ENCODE results near the gene FRS2. TPM values are rescaled to one million over a fixed set of nuclear protein-coding genes. Genes with fewer than 3 reads are reported as not detected.

FRS2 gene
- total and polyA plus RNA-seq, 10 of the 15 experiments (the other 5 are each of a cell fraction or from before 2014, with no cell fraction given) = 1.1 to 13.1 (median 5.9) TPM

- TF ChIP-seq, protein P1, sequence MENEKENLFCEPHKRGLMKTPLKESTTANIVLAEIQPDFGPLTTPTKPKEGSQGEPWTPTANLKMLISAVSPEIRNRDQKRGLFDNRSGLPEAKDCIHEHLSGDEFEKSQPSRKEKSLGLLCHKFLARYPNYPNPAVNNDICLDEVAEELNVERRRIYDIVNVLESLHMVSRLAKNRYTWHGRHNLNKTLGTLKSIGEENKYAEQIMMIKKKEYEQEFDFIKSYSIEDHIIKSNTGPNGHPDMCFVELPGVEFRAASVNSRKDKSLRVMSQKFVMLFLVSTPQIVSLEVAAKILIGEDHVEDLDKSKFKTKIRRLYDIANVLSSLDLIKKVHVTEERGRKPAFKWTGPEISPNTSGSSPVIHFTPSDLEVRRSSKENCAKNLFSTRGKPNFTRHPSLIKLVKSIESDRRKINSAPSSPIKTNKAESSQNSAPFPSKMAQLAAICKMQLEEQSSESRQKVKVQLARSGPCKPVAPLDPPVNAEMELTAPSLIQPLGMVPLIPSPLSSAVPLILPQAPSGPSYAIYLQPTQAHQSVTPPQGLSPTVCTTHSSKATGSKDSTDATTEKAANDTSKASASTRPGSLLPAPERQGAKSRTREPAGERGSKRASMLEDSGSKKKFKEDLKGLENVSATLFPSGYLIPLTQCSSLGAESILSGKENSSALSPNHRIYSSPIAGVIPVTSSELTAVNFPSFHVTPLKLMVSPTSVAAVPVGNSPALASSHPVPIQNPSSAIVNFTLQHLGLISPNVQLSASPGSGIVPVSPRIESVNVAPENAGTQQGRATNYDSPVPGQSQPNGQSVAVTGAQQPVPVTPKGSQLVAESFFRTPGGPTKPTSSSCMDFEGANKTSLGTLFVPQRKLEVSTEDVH (IDR thresholded peaks at IDR 0.05; ENCODE audit: low read depth, partially characterized antibody) = peak; percentile 60
These were observed at the start of gene FRS2 (continued) for GRCh38 chr12:69470189-69471075.

DNA sequence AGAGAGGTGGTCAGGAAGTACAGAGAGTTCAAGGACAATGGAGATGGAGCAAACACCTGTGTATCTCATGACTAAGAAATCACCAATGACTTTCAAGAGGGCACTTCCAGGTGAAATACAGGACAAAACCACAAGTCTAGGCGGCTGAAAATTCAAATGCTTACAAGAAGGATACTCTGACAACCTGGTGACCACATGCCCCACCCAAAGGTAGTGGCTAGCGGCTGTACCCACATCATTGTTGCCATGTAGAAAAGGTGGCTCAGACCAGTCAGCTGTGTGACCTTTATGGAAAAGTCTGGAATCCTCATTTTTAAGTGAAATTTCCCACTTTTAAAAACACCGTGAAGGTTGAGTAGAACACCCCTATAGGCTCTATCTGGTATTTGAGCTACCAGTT is 48.6 kb upstream of the FRS2 start:
- no peak for ATAC-seq
- H3K27ac ChIP-seq (ENCODE audit: control insufficient read depth, insufficient read depth) = no peak overlapping the region
- H3K4me3 ChIP-seq = no peak overlapping the region
- ChIA-PET POLR2A (no interaction called here), RAD21 (ENCODE audit: unreplicated experiment) (no interaction called here), CTCF (no interaction called here), SMC1A (ENCODE audit: uncharacterized antibody, unreplicated experiment) (interaction anchor here (0.6 kb wide), 1 partner anchor 31 kb away, joined by 3 read pairs; no protein-coding TSS in a partner anchor)
- H3K9ac ChIP-seq (ENCODE audit: control insufficient read depth, insufficient read depth, low read length) = no peak overlapping the region
- H2AFZ ChIP-seq (ENCODE audit: control insufficient read depth, low read depth, low read length) = no peak overlapping the region
- no peak for DNase-seq (ENCODE audit: low read depth, low spot score)
- no TSS peak for BruUV-seq (replicated peaks)
- no peaks in the 10 kb centered on the region for H3K4me1 ChIP-seq (ENCODE audit: control insufficient read depth, insufficient read depth, low read length)
- H3K27me3 ChIP-seq (replicated peaks in 1 of 2; ENCODE audit: control insufficient read depth in 2 of 2, insufficient read depth in 2 of 2, low read length in 1 of 2) = no peaks in the 10 kb centered on the region
- TF ChIP-seq BHLHE40 (IDR thresholded peaks at IDR 0.05; ENCODE audit: borderline replicate concordance in 1 of 2, low read depth in 2 of 2, low read length in 1 of 2) (no peak), TCF7 (IDR thresholded peaks at IDR 0.05; ENCODE audit: borderline replicate concordance) (no peak), SRF (IDR thresholded peaks at IDR 0.05; ENCODE audit: low read depth in 2 of 2, low read length in 2 of 2) (no peak), SMAD1 (IDR thresholded peaks at IDR 0.05; ENCODE audit: low read depth, partially characterized antibody) (no peak), NR2C2 (IDR thresholded peaks at IDR 0.05; ENCODE audit: borderline replicate concordance, control insufficient read depth, insufficient read length, low read depth) (no peak), TARDBP (IDR thresholded peaks at IDR 0.05; ENCODE audit: borderline replicate concordance) (no peak), SMARCA5 (IDR thresholded peaks at IDR 0.05) (no peak), NFYB (IDR thresholded peaks at IDR 0.05; ENCODE audit: insufficient read depth, low read depth, low read length) (no peak), RAD51 (IDR thresholded peaks at IDR 0.05) (no peak), CREM (IDR thresholded peaks at IDR 0.05; ENCODE audit: low read depth) (no peak), ZNF24 (IDR thresholded peaks at IDR 0.05) (no peak), SMAD5 (IDR thresholded peaks at IDR 0.05; ENCODE audit: low read depth) (no peak), BRCA1 (IDR thresholded peaks at IDR 0.05; ENCODE audit: low read depth, low read length) (no peak), ATF7 (IDR thresholded peaks at IDR 0.05; ENCODE audit: low read depth) (no peak), FOS (IDR thresholded peaks at IDR 0.05; ENCODE audit: borderline replicate concordance, extremely low read depth, insufficient read length) (no peak)
- TF ChIP-seq, protein P2, sequence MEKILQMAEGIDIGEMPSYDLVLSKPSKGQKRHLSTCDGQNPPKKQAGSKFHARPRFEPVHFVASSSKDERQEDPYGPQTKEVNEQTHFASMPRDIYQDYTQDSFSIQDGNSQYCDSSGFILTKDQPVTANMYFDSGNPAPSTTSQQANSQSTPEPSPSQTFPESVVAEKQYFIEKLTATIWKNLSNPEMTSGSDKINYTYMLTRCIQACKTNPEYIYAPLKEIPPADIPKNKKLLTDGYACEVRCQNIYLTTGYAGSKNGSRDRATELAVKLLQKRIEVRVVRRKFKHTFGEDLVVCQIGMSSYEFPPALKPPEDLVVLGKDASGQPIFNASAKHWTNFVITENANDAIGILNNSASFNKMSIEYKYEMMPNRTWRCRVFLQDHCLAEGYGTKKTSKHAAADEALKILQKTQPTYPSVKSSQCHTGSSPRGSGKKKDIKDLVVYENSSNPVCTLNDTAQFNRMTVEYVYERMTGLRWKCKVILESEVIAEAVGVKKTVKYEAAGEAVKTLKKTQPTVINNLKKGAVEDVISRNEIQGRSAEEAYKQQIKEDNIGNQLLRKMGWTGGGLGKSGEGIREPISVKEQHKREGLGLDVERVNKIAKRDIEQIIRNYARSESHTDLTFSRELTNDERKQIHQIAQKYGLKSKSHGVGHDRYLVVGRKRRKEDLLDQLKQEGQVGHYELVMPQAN (conservative IDR thresholded peaks at IDR 0.05) = no peak
- H3K36me3 ChIP-seq (ENCODE audit: control insufficient read depth in 2 of 2, insufficient read depth in 2 of 2, low read length in 1 of 2) = no peaks in the 10 kb centered on the region
- H4K20me1 ChIP-seq (ENCODE audit: control insufficient read depth, insufficient read depth) = no peaks in the 10 kb centered on the region
- in situ Hi-C loops (cut with MboI) (no loop called here), intact Hi-C loops (cut with micrococcal nuclease; ENCODE audit: unreplicated experiment) (no loop called here)
- no peaks in the 10 kb centered on the region for H3K79me2 ChIP-seq (ENCODE audit: control insufficient read depth, insufficient read depth, low read length)
- WGBS (ENCODE audit: insufficient coverage, insufficient replicate concordance, low lambda C conversion rate, missing lambda C conversion rate) = 79% methylated on average over 3 of the region's 3 CpGs
- no peak overlapping the region for H3K4me2 ChIP-seq (ENCODE audit: control insufficient read depth, insufficient read depth)
- FAIRE-seq = no peak
- H3K9me3 ChIP-seq (replicated peaks; ENCODE audit: control insufficient read depth, insufficient read depth, low read length) = no peaks in the 10 kb centered on the region

Measured in GM12878 (cell line).